NB4 (cell line): Measurements from ENCODE around the gene ZAP70.

Experiments used
- DNase-seq: peaks from one replicate; pipeline ENCODE4 v3.0.0; 2010; ENCODE audit warnings: low read depth
- H3K4me3 ChIP-seq: one replicate; pipeline ENCODE4 v1.5.1; 2011; ENCODE audit warnings: mild to moderate bottlenecking, low read depth, low read length, moderate library complexity
- MYC ChIP-seq: IDR thresholded peaks from 2 replicates; pipeline ENCODE4 v1.6.1; 2011; ENCODE audit warnings: low read depth, low read length
- POLR2A ChIP-seq: IDR thresholded peaks from 2 replicates; pipeline ENCODE4 v1.6.1; 2011; ENCODE audit warnings: mild to moderate bottlenecking; ENCODE audit not compliant: insufficient read length; ENCODE audit errors: extremely low read depth
- TF ChIP-seq, protein P1 (sequence below): IDR thresholded peaks from one replicate; pipeline ENCODE4 v1.5.1; 2012; ENCODE audit warnings: low read depth, low read length
- TF ChIP-seq, protein P2 (sequence below): IDR thresholded peaks from 2 replicates; pipeline ENCODE4 v1.6.1; 2011; ENCODE audit warnings: low read depth, low read length

ZAP70 gene

GRCh38 chr2:97747716-97748115 lies 34.3 kb downstream of the ZAP70 start:
- H3K4me3 ChIP-seq = no peak overlapping the region
- DNase-seq = no peak
- no peak for TF ChIP-seq POLR2A
- no peak for TF ChIP-seq MYC
- TF ChIP-seq, protein P1, sequence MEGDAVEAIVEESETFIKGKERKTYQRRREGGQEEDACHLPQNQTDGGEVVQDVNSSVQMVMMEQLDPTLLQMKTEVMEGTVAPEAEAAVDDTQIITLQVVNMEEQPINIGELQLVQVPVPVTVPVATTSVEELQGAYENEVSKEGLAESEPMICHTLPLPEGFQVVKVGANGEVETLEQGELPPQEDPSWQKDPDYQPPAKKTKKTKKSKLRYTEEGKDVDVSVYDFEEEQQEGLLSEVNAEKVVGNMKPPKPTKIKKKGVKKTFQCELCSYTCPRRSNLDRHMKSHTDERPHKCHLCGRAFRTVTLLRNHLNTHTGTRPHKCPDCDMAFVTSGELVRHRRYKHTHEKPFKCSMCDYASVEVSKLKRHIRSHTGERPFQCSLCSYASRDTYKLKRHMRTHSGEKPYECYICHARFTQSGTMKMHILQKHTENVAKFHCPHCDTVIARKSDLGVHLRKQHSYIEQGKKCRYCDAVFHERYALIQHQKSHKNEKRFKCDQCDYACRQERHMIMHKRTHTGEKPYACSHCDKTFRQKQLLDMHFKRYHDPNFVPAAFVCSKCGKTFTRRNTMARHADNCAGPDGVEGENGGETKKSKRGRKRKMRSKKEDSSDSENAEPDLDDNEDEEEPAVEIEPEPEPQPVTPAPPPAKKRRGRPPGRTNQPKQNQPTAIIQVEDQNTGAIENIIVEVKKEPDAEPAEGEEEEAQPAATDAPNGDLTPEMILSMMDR = no peak
- TF ChIP-seq, protein P2, sequence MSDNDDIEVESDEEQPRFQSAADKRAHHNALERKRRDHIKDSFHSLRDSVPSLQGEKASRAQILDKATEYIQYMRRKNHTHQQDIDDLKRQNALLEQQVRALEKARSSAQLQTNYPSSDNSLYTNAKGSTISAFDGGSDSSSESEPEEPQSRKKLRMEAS = no peak

DNA sequence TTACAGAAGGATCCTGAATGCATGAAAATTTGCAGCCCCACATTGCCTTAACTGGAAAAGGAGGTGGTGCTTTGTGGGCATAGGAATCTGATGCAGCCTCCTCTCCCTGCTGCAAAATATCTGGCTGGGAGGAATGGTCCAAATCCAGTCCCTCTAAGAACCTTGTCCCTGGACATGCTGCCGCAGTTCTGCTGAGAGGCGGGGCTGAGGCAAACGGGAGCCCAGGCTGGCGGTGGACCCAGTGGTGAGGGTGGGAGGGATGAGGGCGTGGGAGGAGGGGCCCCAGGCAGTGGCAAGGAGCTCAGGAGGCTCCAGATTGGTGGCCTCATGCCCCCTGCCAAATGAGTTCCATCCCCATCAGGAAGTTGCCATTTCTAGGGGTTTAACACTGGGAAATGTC lies 36.2 kb downstream of the ZAP70 start:
- no peak overlapping the region for H3K4me3 ChIP-seq
- no peak for TF ChIP-seq MYC
- TF ChIP-seq, protein P1 = no peak
- no peak for TF ChIP-seq POLR2A
- TF ChIP-seq, protein P2 = no peak
- no peak for DNase-seq

GRCh38 chr2:97750017-97750416 lies 36.6 kb downstream of the ZAP70 start:
- TF ChIP-seq, protein P1 = no peak
- TF ChIP-seq POLR2A (no peak), MYC (no peak)
- TF ChIP-seq, protein P2 = no peak
- no peak for DNase-seq
- no peak overlapping the region for H3K4me3 ChIP-seq

DNA sequence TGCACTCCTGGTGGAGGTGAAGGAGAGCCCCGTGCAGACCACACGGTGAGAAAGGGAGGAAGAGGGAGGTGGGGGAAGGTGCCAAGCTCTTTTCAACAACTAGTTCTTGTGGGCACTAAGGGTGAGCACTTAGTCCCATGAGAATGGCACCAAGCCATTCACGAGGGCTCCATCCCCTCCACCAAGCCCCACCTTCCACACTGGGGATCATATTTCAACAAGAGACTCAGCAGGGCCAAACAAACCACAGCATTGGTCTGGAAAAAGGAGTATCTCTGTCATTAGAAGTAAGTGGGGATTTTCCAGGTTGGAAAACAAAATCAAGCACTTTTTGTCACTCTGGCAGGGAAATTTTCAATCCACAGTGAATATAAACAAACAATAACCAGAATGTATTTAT lies 38.4 kb downstream of the ZAP70 start:
- H3K4me3 ChIP-seq = no peak overlapping the region
- TF ChIP-seq, protein P2 = peak; percentile 12; the same call in 1 of the 2 replicates
- TF ChIP-seq MYC = no peak
- DNase-seq = peak; percentile 54

GRCh38 chr2:97752342-97753334 lies 39.3 kb downstream of the ZAP70 start:
- no peak overlapping the region for H3K4me3 ChIP-seq
- DNase-seq = no peak
- TF ChIP-seq POLR2A (no peak), MYC (no peak)
- TF ChIP-seq, protein P2 = no peak
- TF ChIP-seq, protein P1 = no peak

DNA sequence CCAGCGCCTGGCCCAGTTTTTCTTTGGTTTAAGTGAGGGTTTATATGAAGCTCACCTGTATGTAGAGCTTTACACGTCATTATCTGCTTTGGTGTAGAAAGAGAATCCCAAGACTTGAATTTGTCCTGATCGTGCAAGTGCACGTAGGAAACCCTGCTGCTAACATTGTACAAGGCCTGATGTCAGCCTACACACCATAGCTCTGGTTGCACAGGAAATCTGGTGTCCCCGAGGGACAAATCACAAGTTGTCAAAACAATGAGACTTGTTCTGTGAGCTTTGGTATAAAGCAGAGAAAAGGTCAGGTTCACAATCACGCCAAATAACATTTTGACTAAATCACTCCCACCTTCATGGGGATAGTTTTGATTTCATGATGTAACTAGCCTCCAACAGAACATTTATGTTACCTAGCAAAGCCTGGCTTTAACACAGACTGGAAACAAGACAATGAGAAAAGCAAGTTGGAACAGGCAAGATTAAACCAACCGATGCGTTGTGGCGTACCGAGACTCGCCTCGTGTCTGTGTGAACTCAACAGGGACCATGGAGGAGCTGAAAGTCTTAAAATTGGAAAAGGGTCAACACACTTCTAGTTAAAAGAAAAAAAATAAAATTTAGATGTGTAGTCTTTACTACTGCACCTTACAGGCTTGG lies 41.4 kb downstream of the ZAP70 start:
- TF ChIP-seq POLR2A (no peak), MYC (no peak)
- DNase-seq = no peak
- H3K4me3 ChIP-seq = no peak overlapping the region
